ENCODE data around the gene SORBS2.

The SORBS2 gene

DNA sequence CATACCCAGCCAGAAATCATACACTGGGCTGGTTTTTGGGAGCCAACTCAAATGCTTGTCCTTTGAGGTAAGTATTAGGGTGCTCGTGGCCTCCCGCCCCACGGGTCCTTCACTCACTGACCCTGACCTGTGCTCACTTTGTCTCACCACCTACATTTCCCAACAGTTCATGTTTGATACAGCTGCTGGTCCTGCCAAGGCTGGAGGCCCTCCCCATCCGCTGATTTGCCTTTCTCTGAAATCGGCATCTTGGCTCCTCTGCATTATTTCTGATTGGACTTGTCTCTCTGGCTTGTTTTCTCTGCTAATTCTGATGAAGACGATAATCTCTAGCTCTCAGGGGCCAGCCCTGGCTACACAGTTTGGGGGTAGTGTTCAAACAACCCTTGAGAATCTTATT lies 70.2 kb downstream of the SORBS2 start:
- no peak for TF ChIP-seq CTCF (conservative IDR thresholded peaks at IDR 0.05; ENCODE audit: low read depth, low read length)
- H3K4me3 ChIP-seq (ENCODE audit: low read depth, low read length), result no peak overlapping the region
- no peak for DNase-seq (ENCODE audit: low read depth)

DNA sequence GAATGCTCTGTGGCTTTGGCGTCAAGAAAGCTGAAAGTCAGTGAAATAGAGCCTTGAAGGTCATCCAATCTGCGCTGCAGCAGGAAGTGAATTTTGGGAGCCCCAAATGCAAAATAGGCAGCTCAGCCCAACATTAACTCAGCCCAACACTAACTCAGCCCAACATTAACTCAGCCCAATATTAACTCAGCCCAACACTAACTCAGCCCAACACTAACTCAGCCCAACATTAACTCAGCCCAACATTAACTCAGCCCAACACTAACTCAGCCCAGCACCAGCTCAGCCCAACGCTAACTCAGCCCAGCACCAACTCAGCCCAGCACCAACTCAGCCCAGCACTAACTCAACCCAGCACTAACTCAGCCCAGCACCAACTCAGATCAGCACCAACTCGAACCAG lies 71.5 kb downstream of the SORBS2 start:
- H3K4me3 ChIP-seq (ENCODE audit: low read depth, low read length), result no peak overlapping the region
- TF ChIP-seq CTCF (conservative IDR thresholded peaks at IDR 0.05; ENCODE audit: low read depth, low read length), result no peak
- peak; percentile 13 for DNase-seq (ENCODE audit: low read depth)

DNA sequence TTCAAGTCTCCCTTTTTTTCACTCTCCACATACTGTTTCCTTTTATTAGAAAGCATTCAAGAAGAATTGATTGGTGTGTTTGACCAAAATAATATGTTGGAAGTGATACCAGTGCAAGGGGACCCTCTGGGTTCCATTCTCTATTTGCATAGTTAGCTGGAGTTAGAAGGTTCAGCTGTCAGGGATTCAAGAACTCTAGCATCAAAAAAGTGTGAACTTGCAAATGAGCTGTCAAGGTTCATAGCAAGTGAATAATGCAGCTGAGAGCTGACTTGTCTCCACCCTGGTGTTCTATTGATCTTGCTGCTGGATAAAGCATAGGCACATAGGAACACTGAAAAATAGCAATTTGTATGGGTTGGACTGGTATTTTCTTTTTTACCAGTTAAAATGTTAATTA lies 73.2 kb downstream of the SORBS2 start:
- H3K4me3 ChIP-seq (ENCODE audit: low read depth, low read length), result no peak overlapping the region
- TF ChIP-seq CTCF (conservative IDR thresholded peaks at IDR 0.05; ENCODE audit: low read depth, low read length), result no peak
- no peak for DNase-seq (ENCODE audit: low read depth)

DNA sequence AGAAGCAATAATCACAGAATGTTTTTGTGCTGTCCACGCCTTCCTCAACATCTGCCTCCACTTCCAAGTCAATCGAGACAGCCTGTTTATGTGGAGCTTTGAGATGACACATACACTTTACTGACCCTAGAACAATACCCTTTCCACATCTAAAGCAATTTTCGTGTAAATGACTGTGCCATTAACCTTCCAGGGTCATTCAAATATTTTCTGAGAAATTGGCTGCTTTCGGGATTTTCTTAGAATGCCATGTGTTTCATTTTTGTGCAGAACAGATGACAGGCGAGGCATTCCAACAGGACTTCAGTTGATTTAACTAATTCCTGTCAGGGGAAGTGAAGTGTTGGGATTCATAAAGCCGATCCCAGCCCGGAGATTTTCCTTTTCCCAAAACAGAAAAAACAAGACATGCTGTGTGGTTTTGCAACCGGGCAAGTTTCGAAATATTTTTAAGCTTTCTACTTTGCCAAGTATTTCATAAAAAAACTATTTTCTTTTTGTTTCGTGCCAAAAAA lies 73.9 kb downstream of the SORBS2 start:
- peak overlapping the region; percentile 36 for H3K4me3 ChIP-seq (ENCODE audit: low read depth, low read length)
- TF ChIP-seq CTCF (conservative IDR thresholded peaks at IDR 0.05; ENCODE audit: low read depth, low read length), result no peak
- peak; percentile 89 for DNase-seq (ENCODE audit: low read depth)

DNA sequence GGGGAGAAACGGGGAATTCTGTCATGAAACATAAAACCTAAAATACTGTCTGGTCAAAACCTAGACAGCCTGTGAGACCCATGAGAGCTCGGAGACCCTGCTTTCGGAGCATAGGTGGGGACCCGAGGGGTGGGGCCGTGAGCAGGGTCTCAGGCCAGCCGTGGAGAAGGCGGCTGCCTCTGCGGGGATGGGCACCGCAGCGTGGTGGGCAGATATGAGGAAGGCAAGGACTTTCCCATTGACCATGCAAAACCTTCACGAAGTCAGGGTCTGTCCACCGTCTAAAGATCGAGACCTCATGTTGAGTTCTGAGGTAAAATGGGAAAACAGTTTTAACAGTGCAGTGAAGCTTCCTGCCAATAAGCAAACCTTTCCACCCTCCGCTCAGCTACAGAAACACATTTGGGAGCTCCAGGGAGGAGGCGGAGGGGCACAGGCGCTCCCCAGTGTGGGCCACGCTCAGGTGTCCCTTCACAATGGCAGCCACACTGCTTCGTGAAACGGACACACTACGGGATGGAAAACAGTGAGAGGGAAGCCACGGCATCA lies 74.4 kb downstream of the SORBS2 start:
- peak overlapping the region; percentile 36 for H3K4me3 ChIP-seq (ENCODE audit: low read depth, low read length)
- DNase-seq (ENCODE audit: low read depth), result no peak
- TF ChIP-seq CTCF (conservative IDR thresholded peaks at IDR 0.05; ENCODE audit: low read depth, low read length), result no peak

- H3K4me3 ChIP-seq (ENCODE audit: low read depth, low read length), result no peak overlapping the region
- DNase-seq (ENCODE audit: low read depth), result no peak
- TF ChIP-seq CTCF (conservative IDR thresholded peaks at IDR 0.05; ENCODE audit: low read depth, low read length), result no peak
These were observed 75.1 kb downstream of the SORBS2 start for GRCh38 chr4:185736882-185737281.

GRCh38 chr4:185735866-185736400 lies 76.1 kb downstream of the SORBS2 start:
- no peak overlapping the region for H3K4me3 ChIP-seq (ENCODE audit: low read depth, low read length)
- no peak for TF ChIP-seq CTCF (conservative IDR thresholded peaks at IDR 0.05; ENCODE audit: low read depth, low read length)
- DNase-seq (ENCODE audit: low read depth), result no peak
